Measurements from ENCODE around the gene LMO7.
"Not testable (repeated sequence)": the region's sequence is repeated elsewhere in the genome, so short reads cannot be mapped to it uniquely, and the experiment has no call there.

Gene LMO7

GRCh38 chr13:75702476-75702875 lies 66.3 kb downstream of the LMO7 start:
- DNase-seq, result no peak

- DNase-seq, result no peak
Observed at GRCh38 chr13:75703769-75704168, 67.6 kb downstream of the LMO7 start.

DNA sequence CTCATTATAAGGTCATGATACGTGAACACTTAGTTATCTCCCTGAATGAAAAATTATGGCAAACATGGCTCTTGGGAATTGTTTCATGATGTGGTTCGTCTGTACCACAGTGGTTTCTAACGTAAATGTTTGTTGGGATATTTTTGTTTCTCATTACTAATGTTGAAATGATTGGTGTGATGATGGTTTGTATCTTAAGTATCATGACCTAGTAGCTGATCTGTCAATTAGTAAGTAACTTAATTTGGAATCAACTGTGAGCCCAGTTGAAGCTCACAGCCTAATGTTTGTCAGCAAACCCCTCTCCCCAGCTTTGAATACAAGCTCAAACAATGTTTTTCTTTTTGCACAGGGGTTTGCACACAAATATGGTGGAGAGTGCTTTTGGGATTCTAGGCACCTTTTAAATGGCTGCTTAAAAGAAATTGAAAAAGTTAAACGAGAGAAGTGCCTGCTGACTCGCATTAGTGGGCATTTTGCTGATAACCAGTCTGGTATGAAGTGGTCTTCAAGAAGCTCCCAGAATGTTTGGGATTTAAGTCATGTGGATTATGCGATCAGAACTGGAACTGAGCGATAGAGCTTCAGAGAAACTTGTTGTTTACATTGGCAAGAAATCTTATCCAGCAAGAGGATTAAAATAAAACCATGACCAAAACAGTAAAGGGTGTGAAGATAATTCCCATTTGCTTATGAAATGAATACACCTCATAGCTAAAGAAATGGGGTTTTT lies 68.2 kb downstream of the LMO7 start:
- DNase-seq, result no peak

DNA sequence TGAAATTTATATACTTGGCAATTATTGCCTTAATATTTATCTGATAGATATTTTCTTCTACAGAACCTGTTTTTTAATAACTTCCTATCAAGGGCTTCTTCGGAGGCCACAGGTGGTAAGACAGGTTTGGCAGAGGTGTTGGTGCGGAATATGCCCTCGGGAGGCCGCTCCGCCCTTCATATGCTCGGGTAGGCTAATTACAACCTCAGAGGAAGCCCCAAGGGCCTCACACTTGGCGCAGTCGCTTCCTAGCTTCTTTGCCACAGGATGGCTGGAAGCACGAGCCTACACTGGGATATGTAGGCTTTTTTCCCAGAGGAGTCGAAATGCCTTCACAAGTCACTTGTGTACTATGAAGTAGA lies 68.8 kb downstream of the LMO7 start:
- no peak for DNase-seq

DNA sequence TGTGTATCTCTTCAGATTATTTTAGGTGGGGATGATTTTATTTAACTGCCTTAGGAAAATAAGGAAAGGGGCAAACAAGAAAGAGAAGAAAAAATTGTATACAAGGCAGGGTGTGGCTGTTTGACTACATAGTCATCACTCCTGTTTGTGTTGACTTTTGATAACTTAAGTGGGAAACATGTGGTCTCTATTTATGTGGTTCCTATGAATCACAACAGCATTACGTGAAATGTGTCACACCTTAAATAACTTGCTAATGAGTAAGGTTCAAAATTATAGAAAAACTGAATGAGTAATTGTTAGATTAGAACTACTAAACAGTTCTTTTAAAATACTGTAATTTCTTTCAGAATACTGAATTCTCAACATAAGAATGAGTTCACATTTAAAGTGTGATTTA lies 69.3 kb downstream of the LMO7 start:
- no peak for DNase-seq

- no peak for DNase-seq
Observed at GRCh38 chr13:75705908-75706307, 69.8 kb downstream of the LMO7 start.

- no peak for DNase-seq
Observed at GRCh38 chr13:75713852-75714251, 77.7 kb downstream of the LMO7 start.

GRCh38 chr13:75715601-75716523 lies 79.7 kb downstream of the LMO7 start:
- no peak for DNase-seq

GRCh38 chr13:75717525-75717924 lies 81.4 kb downstream of the LMO7 start:
- DNase-seq, result no peak

GRCh38 chr13:75721307-75721706 lies 85.2 kb downstream of the LMO7 start:
- DNase-seq, result no peak

GRCh38 chr13:75723901-75724300 lies 87.8 kb downstream of the LMO7 start:
- DNase-seq, result no peak

DNA sequence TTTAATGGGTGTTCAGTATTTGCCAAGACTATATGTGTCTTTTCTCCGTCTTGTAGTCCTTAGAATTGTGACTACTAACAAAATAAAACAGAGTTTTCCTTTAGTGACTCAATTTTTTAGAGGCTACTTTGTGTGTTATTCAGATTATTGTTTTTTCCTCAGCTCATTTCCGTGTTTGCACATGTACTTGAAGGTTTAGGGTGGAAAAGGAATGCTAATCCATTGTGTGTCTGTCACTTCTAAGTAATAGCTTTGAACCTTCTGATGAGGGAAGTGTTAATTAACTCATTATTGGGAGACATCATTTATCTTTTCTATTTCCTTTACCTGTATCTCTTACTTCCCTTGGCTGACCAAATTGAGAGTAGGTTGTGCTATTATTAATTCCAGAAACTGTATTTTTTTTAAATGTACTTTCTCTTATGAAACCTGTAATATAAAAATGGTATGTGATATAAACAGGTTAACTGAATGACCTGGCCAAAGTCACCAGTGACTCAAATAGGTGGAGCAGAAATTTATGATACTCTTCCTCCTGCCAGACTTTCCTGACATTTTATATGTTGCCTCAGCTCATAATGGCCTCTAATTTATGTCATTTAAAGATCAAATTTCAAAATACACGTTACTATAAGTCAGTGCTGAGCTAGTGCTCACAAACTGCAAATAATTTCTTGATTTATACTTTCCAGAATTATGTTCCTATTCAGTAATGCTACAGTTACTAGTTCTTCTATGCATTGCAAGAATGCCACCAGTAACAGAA lies 88.8 kb downstream of the LMO7 start:
- no peak for DNase-seq

DNA sequence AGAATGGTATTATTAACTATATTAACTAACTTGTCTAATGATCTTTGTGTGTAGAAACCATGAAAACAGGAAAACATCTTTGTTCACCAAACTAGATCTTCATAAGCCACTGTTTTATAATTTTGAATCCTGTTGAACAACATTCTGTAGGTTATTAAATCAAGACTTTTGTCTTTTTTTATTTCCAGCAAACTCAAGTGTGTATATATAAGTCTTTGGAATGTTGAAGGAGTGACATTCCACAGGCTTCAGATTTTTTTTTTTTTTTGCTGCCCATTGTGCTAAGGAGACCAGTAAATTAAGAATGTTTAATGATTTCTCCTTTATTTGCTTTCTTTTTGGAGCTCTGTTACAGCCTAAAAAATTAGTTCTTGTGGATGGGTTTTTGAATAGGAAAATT lies 89.6 kb downstream of the LMO7 start:
- DNase-seq, result no peak

- peak; percentile 15 to 23 for DNase-seq
Observed at GRCh38 chr13:75726306-75726705, 90.2 kb downstream of the LMO7 start.

- DNase-seq, result not testable (repeated sequence)
Observed at GRCh38 chr13:75733113-75733512, 97.0 kb downstream of the LMO7 start.

DNA sequence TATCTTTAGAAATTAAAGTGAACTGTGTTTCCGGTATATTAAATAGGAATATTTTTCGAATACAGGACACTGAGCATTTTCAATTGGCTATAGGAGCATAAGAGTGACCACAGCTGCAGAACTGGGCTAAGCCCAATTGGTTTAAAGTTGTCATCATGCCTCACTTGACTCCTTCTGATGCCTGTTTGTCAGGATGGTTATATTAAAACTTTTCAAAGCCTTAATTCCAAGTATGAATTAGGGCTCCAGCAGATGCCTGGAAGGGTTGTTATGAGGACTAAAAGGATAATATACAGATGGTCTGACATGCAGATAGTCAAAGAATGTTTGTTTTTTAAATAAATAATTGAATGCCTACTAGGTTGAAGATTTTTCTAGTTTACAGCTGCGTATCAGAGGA lies 100.0 kb downstream of the LMO7 start:
- no peak for DNase-seq

- no peak for DNase-seq
Observed at GRCh38 chr13:75738841-75739240, 102.7 kb downstream of the LMO7 start.

DNA sequence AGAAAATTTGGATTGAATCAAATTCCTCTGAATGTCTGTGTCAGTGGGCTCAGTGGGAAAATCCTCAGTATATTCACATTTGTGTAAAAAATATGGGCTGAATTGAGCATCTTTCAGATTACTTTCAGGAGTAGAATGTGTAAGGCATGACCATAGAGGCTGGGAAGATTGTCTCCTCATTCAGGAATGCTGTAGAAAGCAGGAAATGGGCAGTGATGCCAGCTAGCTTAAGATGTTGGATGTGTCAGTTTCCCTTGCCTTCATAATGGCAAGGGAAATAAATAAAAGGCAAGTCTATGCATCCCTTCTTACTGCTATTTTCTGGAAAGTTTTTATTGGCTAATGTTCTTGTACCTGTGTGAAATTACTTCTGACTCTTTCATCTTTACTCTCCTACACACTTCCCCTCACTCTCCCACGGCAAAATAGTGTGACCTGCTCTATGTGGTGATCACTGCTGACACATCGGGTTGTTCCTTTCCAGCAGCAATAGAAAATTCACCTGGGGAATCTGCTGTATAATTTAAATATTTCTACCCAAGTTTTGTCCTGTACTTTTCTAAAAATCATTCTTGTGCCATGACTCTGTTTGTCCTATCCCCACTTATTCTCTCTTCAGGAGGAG lies 103.2 kb downstream of the LMO7 start:
- no peak for DNase-seq

- no peak for DNase-seq
Observed at GRCh38 chr13:75740031-75740430, 103.9 kb downstream of the LMO7 start.

- DNase-seq, result not testable (repeated sequence)
Observed at GRCh38 chr13:75743072-75743471, 106.9 kb downstream of the LMO7 start.

GRCh38 chr13:75744127-75744526 lies 108.0 kb downstream of the LMO7 start:
- DNase-seq, result no peak

- DNase-seq, result no peak
Observed at GRCh38 chr13:75745387-75745786, 109.3 kb downstream of the LMO7 start.

DNA sequence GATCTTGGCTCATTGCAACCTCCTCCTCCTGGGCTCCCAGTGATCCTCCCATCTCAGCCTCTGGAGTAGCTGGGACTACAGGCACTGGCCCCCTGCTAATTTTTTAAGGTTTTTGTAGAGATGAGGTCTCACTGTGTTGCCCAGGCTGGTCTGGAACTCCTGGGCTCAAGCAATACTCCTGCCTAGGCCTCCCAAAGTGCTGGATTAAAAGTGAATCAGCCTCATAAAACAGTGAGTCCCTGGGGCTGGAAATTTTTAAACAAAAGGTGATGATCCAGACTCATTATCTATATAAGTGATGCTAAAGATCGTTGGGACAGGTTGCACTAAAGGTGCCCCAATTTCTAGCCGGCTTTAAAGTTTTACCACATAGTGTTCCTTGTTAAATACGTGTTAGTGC lies 112.7 kb downstream of the LMO7 start:
- no peak for DNase-seq

All from NCI-H1930 (cell line).